Chondrocyte (in vitro differentiated cells): ENCODE measurements around the gene KRT14. TPM values are rescaled to one million over a fixed set of nuclear protein-coding genes. Genes with fewer than 3 reads are reported as not detected.

Source experiments
- DNase-seq: peaks from one replicate; pipeline ENCODE4 v3.0.0; 2021; ENCODE audit warnings: mixed read lengths, low spot score
- H3K27ac Mint-ChIP-seq: one replicate; pipeline ENCODE4 v1.8.0; 2021; ENCODE audit warnings: mild to moderate bottlenecking, moderate library complexity, mixed read lengths; ENCODE audit not compliant: unreplicated experiment
- H3K27me3 Mint-ChIP-seq: 2 replicates; pipeline ENCODE4 v1.8.0; 2021; ENCODE audit warnings: low read depth, mixed read lengths
- H3K36me3 Mint-ChIP-seq: 2 replicates; pipeline ENCODE4 v1.8.0; 2021; ENCODE audit warnings: low read depth, mixed read lengths
- H3K4me1 Mint-ChIP-seq: 2 replicates; pipeline ENCODE4 v1.8.0; 2021; ENCODE audit warnings: low read depth, mild to moderate bottlenecking, mixed read lengths
- H3K4me3 Mint-ChIP-seq: one replicate; pipeline ENCODE4 v1.8.0; 2021; ENCODE audit warnings: mild to moderate bottlenecking, moderate library complexity, mixed read lengths; ENCODE audit not compliant: unreplicated experiment
- H3K9me3 Mint-ChIP-seq: 2 replicates; pipeline ENCODE4 v1.8.0; 2021; ENCODE audit warnings: low read depth, mixed read lengths
- CTCF ChIP-seq: fragments of 200-600 bp; sonication (generic); IDR thresholded peaks from 2 replicates; pipeline ENCODE4 v1.5.0; 2021; ENCODE audit warnings: antibody characterized with exemption, mild to moderate bottlenecking, moderate library complexity
- long read RNA-seq: library from polyadenylated mRNA; stranded (forward); transcript quantifications from one replicate; pipeline ENCODE4 v2.0.0, GENCODE V29; 2021
- total RNA-seq: library from RNA; stranded (reverse); gene quantifications from 3 replicates; pipeline ENCODE4 v1.2.1, GENCODE V29; 2021

Gene KRT14
- 0.23 to 0.94 TPM (median 0.32 TPM) in 3 replicates for total RNA-seq
- long read RNA-seq, result 0 reads

DNA sequence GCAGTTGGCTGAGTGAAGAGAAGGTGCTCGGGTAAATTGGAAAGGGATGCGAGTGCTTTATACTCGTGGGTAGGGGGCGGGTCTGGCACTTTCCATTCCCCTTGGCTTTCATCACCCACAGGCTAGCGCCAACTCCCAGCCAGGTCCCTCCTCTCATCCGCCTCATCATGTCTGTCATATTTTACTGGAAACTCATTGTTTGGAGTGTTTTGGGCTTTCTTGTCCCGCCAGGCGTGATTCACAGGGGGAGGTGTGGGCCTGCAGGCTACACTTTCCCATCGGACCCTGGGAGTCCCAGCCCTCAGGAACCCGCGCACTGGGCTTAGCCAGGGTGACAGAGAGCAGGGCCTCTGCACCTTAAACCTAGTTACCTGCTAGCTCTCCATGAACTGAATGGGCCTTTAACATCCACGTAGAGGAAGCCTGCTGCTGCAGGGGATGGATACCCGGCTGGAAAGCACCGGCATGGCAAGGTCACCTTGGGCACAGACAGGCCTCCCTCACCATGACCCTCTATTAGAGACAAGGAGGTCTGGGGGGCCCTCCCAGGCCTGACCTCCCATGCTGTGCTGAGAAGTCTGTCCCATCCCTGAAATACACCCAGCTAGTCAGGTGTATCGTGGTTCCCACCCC, at the start of gene KRT14:
KRT14 (minus strand) TSS at position 33 of the 633 bp plus-strand sequence. CDS start 61 bp downstream, outside the sequence.
- peaks cover 20% of the 10 kb centered on the region for H3K27me3 Mint-ChIP-seq
- H3K9me3 Mint-ChIP-seq, result peaks cover 5% of the 10 kb centered on the region
- no peak for TF ChIP-seq CTCF
- DNase-seq, result no peak
- no peak within 1 kb of the TSS for H3K4me3 Mint-ChIP-seq
- peaks cover 4% of the 10 kb centered on the region for H3K36me3 Mint-ChIP-seq
- H3K4me1 Mint-ChIP-seq, result peaks cover 6% of the 10 kb centered on the region
- H3K27ac Mint-ChIP-seq, result no peak within 1 kb of the TSS

DNA sequence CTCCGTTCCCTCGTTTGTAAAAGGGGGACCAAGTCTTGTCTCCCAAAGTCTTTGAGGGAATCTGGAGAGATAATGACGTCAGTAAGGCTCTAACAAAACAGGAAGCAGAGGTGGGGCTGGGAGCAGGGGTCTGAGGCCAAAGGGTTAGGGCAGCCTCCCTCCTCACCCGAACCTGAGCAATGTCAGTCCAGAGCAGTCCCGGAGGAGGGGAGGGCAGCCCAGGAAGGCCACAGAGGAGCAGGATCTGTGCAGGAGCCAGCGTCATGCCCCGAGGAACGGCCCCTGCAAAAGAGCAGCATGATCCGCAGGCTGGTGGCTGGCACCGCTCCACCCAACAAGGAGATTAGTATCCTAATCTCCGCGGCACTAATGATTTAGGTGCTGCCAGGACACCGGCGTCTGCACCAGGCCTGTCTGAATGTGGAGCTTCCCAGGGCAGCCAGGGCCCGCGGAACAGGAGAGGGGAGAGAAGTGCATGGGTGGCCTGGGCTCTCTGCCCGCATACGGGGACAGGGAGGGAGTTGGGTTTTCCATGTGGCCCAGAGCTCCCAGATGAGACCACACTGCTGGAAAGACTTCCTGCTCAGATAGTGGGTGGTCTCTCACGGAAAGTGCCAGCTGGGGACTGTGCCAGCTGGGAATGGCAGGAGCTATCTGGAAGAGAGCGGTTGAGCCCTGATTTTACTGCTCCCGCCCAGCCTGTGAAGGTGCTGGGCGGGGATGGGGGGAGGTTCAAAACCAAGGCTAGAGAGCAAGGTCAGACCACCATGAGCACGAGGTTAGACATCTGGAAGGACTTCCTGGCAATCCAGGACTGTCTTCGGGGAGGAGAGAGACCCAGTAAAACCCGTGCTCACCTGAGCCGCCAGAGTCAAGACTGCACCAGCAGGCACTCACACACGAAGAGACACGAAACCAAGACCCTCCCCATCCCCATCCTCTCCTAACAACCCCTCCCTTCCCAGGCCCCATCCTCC, 48.7 kb upstream of the KRT14 start:
- H3K27me3 Mint-ChIP-seq, result no peaks in the 10 kb centered on the region
- TF ChIP-seq CTCF, result no peak
- H3K4me1 Mint-ChIP-seq, result peaks cover 9% of the 10 kb centered on the region
- H3K36me3 Mint-ChIP-seq, result no peaks in the 10 kb centered on the region
- H3K4me3 Mint-ChIP-seq, result no peak overlapping the region
- H3K9me3 Mint-ChIP-seq, result no peaks in the 10 kb centered on the region
- DNase-seq, result no peak
- H3K27ac Mint-ChIP-seq, result peak overlapping the region; percentile 22

GRCh38 chr17:41634639-41635038, 47.9 kb upstream of the KRT14 start:
- no peaks in the 10 kb centered on the region for H3K36me3 Mint-ChIP-seq
- no peak overlapping the region for H3K4me3 Mint-ChIP-seq
- H3K4me1 Mint-ChIP-seq, result peaks cover 9% of the 10 kb centered on the region
- no peaks in the 10 kb centered on the region for H3K27me3 Mint-ChIP-seq
- no peak for TF ChIP-seq CTCF
- DNase-seq, result no peak
- H3K9me3 Mint-ChIP-seq, result no peaks in the 10 kb centered on the region
- no peak overlapping the region for H3K27ac Mint-ChIP-seq

- H3K4me3 Mint-ChIP-seq, result no peak overlapping the region
- no peaks in the 10 kb centered on the region for H3K9me3 Mint-ChIP-seq
- DNase-seq, result no peak
- no peak overlapping the region for H3K27ac Mint-ChIP-seq
- TF ChIP-seq CTCF, result no peak
- peaks cover 9% of the 10 kb centered on the region for H3K4me1 Mint-ChIP-seq
- no peaks in the 10 kb centered on the region for H3K27me3 Mint-ChIP-seq
- H3K36me3 Mint-ChIP-seq, result no peaks in the 10 kb centered on the region
Measured at GRCh38 chr17:41633556-41634199, 47.0 kb upstream of the KRT14 start.

- DNase-seq, result no peak
- no peak for TF ChIP-seq CTCF
- H3K4me3 Mint-ChIP-seq, result no peak overlapping the region
Measured at GRCh38 chr17:41632482-41633105, 45.9 kb upstream of the KRT14 start.

More at GRCh38 chr17:41632482-41633105, 45.9 kb upstream of the KRT14 start:
- no peaks in the 10 kb centered on the region for H3K9me3 Mint-ChIP-seq
- no peaks in the 10 kb centered on the region for H3K36me3 Mint-ChIP-seq
- no peak overlapping the region for H3K27ac Mint-ChIP-seq
- peaks cover 11% of the 10 kb centered on the region for H3K4me1 Mint-ChIP-seq
- no peaks in the 10 kb centered on the region for H3K27me3 Mint-ChIP-seq
